ENCODE results near the gene NFIL3.

The NFIL3 gene

DNA sequence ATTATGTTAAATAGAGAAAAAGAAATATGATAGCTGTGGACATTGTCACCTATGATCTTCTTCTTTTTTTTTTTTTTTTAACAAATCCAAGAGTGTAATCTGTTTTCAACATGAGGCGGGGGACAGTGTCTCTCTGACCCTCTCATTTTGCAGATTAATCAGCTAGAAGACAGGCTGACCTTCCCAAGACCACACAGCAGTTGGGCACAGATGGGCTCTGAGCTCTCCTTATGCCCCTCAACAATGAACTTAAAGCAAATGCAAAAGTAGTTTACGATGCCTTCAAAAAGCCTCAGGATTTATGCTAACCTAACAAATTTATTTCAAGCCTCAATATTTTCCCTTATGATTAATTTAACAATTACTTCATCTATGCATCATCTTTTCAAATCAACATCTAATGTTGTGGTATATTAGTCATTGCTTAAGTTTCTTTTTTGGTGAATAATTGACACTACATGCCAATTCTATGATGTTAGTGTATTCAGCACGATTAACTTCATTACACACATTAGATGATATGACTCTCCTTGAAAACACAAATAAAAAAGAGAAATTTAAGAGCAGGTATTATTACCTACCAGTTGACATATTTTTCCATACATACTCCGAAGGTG, 7.4 kb downstream of the NFIL3 start:
- no peak overlapping the region for H3K4me3 ChIP-seq (ENCODE audit: low read depth, low read length)
- TF ChIP-seq, protein P1, sequence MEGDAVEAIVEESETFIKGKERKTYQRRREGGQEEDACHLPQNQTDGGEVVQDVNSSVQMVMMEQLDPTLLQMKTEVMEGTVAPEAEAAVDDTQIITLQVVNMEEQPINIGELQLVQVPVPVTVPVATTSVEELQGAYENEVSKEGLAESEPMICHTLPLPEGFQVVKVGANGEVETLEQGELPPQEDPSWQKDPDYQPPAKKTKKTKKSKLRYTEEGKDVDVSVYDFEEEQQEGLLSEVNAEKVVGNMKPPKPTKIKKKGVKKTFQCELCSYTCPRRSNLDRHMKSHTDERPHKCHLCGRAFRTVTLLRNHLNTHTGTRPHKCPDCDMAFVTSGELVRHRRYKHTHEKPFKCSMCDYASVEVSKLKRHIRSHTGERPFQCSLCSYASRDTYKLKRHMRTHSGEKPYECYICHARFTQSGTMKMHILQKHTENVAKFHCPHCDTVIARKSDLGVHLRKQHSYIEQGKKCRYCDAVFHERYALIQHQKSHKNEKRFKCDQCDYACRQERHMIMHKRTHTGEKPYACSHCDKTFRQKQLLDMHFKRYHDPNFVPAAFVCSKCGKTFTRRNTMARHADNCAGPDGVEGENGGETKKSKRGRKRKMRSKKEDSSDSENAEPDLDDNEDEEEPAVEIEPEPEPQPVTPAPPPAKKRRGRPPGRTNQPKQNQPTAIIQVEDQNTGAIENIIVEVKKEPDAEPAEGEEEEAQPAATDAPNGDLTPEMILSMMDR (conservative IDR thresholded peaks at IDR 0.05; ENCODE audit: low read depth, low read length), result no peak
- DNase-seq (ENCODE audit: low read depth), result peak; percentile 50

DNA sequence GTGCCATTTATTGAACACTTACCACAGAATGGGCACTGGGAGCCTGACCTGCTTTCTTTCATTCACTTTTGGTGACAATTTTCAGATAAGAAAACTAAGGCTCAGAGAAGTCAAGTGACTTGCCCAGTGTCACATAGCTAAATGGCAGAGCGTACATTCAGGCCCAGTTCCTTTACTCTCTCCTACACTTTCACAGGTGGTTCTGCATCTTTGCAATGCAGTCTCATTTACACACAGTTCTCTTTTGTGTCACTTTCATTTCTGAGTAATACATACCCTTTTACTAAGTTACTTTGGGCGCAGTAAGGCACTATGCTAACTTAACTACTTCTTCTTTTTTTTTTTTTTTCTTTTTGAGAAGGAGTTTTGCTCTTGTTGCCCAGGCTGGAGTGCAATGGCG, 8.3 kb downstream of the NFIL3 start:
- H3K4me3 ChIP-seq (ENCODE audit: low read depth, low read length), result no peak overlapping the region
- no peak for DNase-seq (ENCODE audit: low read depth)
- TF ChIP-seq, protein P1 (conservative IDR thresholded peaks at IDR 0.05; ENCODE audit: low read depth, low read length), result no peak

DNA sequence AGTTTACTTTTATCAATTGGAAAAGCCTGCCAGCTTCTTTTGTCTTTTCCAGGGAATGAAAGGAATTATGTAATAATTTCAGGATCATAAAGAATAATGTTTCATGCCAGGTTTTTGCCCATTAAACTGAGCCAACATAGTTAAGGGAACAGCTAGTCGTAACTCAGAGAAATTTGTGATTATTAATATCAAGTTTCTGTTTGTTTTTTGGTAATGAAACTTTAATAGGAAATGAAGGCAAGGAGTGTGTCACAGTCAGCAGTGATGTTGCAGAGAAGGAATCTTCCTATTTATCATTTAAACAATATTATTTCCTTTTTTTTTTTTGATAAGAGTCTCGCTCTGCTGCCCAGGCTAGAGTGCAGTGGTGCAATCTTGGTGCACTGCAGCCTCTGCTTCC, 10.7 kb downstream of the NFIL3 start:
- TF ChIP-seq, protein P1 (conservative IDR thresholded peaks at IDR 0.05; ENCODE audit: low read depth, low read length), result no peak
- no peak overlapping the region for H3K4me3 ChIP-seq (ENCODE audit: low read depth, low read length)
- DNase-seq (ENCODE audit: low read depth), result no peak

DNA sequence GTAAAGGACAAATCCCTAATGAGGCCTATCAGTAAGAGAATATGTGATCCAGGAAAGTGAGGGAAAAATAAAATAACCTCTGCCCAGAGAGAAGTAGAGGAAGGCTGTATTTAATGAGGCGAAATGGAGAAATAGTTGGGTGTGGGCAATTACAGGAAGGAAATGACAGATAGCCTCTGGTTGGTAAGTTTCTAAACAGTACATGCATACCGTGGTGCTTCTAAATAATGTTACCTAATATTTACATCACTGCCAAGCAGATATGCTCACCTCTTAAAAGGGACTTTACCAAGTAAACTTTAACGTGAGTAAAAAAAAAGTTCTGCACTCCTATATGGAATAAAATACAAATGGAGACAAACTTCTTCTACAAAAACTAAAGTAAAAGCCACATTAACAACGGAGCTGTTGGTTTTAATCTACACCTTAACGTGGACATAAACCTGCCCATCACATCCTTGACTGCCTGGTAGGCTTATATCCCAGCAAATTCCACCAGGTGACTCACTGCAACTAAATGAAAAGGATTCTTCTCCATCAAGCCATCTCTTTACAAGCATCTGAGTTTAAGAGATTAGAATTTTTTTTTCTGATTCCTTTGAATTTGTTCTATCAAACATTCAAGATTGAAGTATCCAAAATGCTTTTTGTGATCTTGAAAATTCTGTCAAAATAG, 12.4 kb downstream of the NFIL3 start:
- peak; percentile 46 for DNase-seq (ENCODE audit: low read depth)
- TF ChIP-seq, protein P1 (conservative IDR thresholded peaks at IDR 0.05; ENCODE audit: low read depth, low read length), result no peak
- no peak overlapping the region for H3K4me3 ChIP-seq (ENCODE audit: low read depth, low read length)

DNA sequence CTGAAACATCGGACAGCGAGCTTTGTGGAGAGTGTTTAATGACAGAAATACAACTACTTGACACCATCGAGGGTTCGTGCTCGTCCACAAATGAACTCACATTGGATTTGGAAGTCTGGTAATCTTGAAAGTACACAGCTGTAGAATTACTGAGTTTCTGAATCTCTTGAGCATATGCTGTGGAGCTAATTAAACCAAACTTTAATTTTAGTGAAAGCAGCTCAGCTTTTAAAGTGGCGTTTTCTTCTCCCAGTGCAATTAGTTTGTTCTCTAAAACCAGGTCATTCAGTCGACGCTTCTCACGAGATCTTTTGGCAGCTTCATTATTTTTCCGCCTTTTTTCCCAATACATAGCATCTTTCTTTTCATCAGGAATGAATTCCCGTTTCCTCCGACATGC, 13.5 kb downstream of the NFIL3 start:
- TF ChIP-seq, protein P1 (conservative IDR thresholded peaks at IDR 0.05; ENCODE audit: low read depth, low read length), result no peak
- no peak for DNase-seq (ENCODE audit: low read depth)
- H3K4me3 ChIP-seq (ENCODE audit: low read depth, low read length), result no peak overlapping the region

DNA sequence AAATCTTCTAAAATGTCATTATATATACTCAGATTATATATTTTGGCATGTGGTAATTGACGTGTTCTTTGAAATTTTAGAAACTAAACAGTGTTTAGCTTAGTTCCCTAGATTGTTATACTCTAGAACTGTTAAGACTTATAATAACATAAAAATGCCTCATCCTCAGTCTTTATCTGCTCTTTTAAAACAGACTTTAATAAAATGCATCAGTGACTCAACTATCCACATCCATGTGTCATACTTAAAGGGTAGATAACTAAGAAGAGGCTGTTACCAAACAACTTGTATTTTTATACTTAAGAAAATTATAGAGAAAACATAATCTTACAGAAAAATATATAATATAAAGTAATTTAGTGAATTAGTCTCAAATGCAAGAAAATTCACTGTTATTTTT, 15.2 kb downstream of the NFIL3 start:
- H3K4me3 ChIP-seq (ENCODE audit: low read depth, low read length), result no peak overlapping the region
- DNase-seq (ENCODE audit: low read depth), result no peak
- TF ChIP-seq, protein P1 (conservative IDR thresholded peaks at IDR 0.05; ENCODE audit: low read depth, low read length), result no peak

Data from choroid plexus epithelial cell (primary cell).